Endothelial cell of umbilical vein (primary cell): ENCODE results near the gene TRMT44. TPM values are rescaled to one million over a fixed set of nuclear protein-coding genes. Genes with fewer than 3 reads are reported as not detected.

ENCODE experiments used
- BruUV-seq: library from RNA; stranded (reverse); fragments of 400-500 nt; replicated peaks from 2 replicates; lab custom pipeline; 2021; lab: Mats Ljungman, UMichigan
- CTCF ChIA-PET: fragments of 300-600, 350-600 bp; sonication (Branson Sonifier 250); formaldehyde crosslinking; loops from one replicate; lab custom pipeline; 2021; ENCODE audit warnings: antibody characterized with exemption, inconsistent platforms; lab: Charles Lee
- POLR2A ChIA-PET: fragments of 300-600, 350-600 bp; sonication (Branson Sonifier 250); formaldehyde crosslinking; loops from one replicate; lab custom pipeline; 2021; ENCODE audit warnings: antibody characterized with exemption, inconsistent platforms; lab: Charles Lee
- DNase-seq: peaks from one replicate; pipeline ENCODE4 v3.0.0-alpha.2; 2011; ENCODE audit warnings: low read depth, low spot score
- FAIRE-seq: peaks from 2 replicates; lab custom pipeline; 2011; peaks lifted over from hg19 to GRCh38; lab: Jason Lieb, UNC
- H2AFZ ChIP-seq: 2 replicates; pipeline ENCODE4 v1.6.0; 2012; ENCODE audit warnings: low read depth, low read length, control low read depth, inconsistent platforms
- H3K27ac ChIP-seq: 2 replicates; pipeline ENCODE4 v1.5.1; 2011; ENCODE audit warnings: low read depth, mild to moderate bottlenecking, control low read depth, low read length, moderate library complexity; ENCODE audit not compliant: insufficient read depth
- H3K27me3 ChIP-seq, 2 experiments: 2 replicates each; pipeline versions ENCODE4 v1.6.0 to v1.6.1; 2011; ENCODE audit warnings: low read length in 2 of 2, mixed read lengths in 1 of 2; ENCODE audit not compliant: control insufficient read depth in 2 of 2, insufficient read depth in 2 of 2
- H3K36me3 ChIP-seq, 2 experiments: 2 replicates in 1 of 2; 3 replicates in 1 of 2; pipeline ENCODE4 v1.5.1; 2011; ENCODE audit warnings: low read length in 2 of 2, mild to moderate bottlenecking in 1 of 2, moderate library complexity in 1 of 2; ENCODE audit not compliant: control insufficient read depth in 2 of 2, insufficient read depth in 2 of 2; ENCODE audit errors: extremely low read depth in 1 of 2
- H3K4me1 ChIP-seq: 3 replicates; pipeline ENCODE4 v1.5.1; 2011; ENCODE audit warnings: mild to moderate bottlenecking, low read length; ENCODE audit not compliant: control insufficient read depth, insufficient read depth; ENCODE audit errors: extremely low read depth
- H3K4me2 ChIP-seq: 2 replicates; pipeline ENCODE4 v1.6.1; 2011; ENCODE audit warnings: low read length, control low read depth, mixed read lengths; ENCODE audit not compliant: insufficient read depth
- H3K4me3 ChIP-seq, 3 experiments: fragments of 200-600 bp in 1 of 3; sonication (generic), shearing (Covaris generic) in 1 of 3; replicated peaks in 1 of 3; 2 replicates each; pipeline ENCODE4 v1.5.1; 2011 to 2016; ENCODE audit warnings: control low read depth in 3 of 3, low read length in 3 of 3, mild to moderate bottlenecking in 2 of 3, inconsistent platforms in 1 of 3, low read depth in 1 of 3, moderate library complexity in 1 of 3; ENCODE audit not compliant: insufficient read depth in 1 of 3
- H3K79me2 ChIP-seq: 2 replicates; pipeline ENCODE4 v1.6.0; 2012; ENCODE audit warnings: low read length, inconsistent platforms; ENCODE audit not compliant: control insufficient read depth, insufficient read depth
- H3K9ac ChIP-seq: replicated peaks from 2 replicates; pipeline ENCODE3; 2011; ENCODE audit warnings: low read length, control low read depth; ENCODE audit not compliant: insufficient read depth; ENCODE audit errors: extremely low read depth
- H3K9me1 ChIP-seq: replicated peaks from 3 replicates; pipeline ENCODE4 v1.6.0; 2011; ENCODE audit warnings: mild to moderate bottlenecking, low read length; ENCODE audit not compliant: control insufficient read depth, insufficient read depth; ENCODE audit errors: extremely low read depth
- H3K9me3 ChIP-seq: replicated peaks from 2 replicates; pipeline ENCODE4 v1.5.1; 2012; ENCODE audit warnings: low read length, inconsistent platforms; ENCODE audit not compliant: control insufficient read depth, insufficient read depth
- H4K20me1 ChIP-seq: replicated peaks from 2 replicates; pipeline ENCODE3; 2011; ENCODE audit warnings: mild to moderate bottlenecking, low read length; ENCODE audit not compliant: control insufficient read depth, insufficient read depth; ENCODE audit errors: extremely low read depth
- EZH2 ChIP-seq: IDR thresholded peaks from 2 replicates; pipeline ENCODE4 v1.6.1; 2012; ENCODE audit warnings: borderline replicate concordance, low read depth, mild to moderate bottlenecking, moderate library complexity, low read length, inconsistent platforms; ENCODE audit not compliant: severe bottlenecking
- FOS ChIP-seq: IDR thresholded peaks from 2 replicates; pipeline ENCODE4 v1.6.1; 2011; ENCODE audit warnings: mild to moderate bottlenecking, low read length, moderate library complexity, borderline replicate concordance; ENCODE audit not compliant: insufficient read depth
- GATA2 ChIP-seq: IDR thresholded peaks from 2 replicates; pipeline ENCODE4 v1.7.0; 2011; ENCODE audit warnings: low read depth, mild to moderate bottlenecking, moderate library complexity, mixed read lengths, low read length; ENCODE audit not compliant: insufficient read length, insufficient read depth
- JUN ChIP-seq: IDR thresholded peaks from 2 replicates; pipeline ENCODE4 v1.6.1; 2011; ENCODE audit warnings: borderline replicate concordance, low read depth; ENCODE audit not compliant: insufficient read length, insufficient read depth
- POLR2A ChIP-seq: IDR thresholded peaks from 2 replicates; pipeline ENCODE4 v1.6.1; 2012; ENCODE audit warnings: low read depth, mild to moderate bottlenecking, control low read depth, low read length
- dilution Hi-C: fragments of 300-500 bp; cut with MboI; formaldehyde crosslinking; loops from one replicate; pipeline ENCODE4 v1.15.0; 2019; ENCODE audit warnings: low sequenced_read_pairs; ENCODE audit not compliant: extremely low pct_ligation_motif_present
- intact Hi-C: fragments of 100-400 bp; cut with micrococcal nuclease; formaldehyde crosslinking; loops from one replicate; pipeline ENCODE4 v1.10.0; 2022
- polyA plus RNA-seq, 4 experiments: library from polyadenylated mRNA; depleted of rRNA in 3 of 4; stranded (reverse) in 3 of 4; unstranded in 1 of 4; fragments of >200 nt; gene quantifications; 2 replicates each; pipeline versions ENCODE4 v1.2.1 to v1.2.3, GENCODE V29; 2011 to 2012; ENCODE audit warnings: missing spikeins in 1 of 4
- total RNA-seq: library from RNA; stranded (reverse); gene quantifications from 2 replicates; pipeline ENCODE4 v1.2.3, GENCODE V29; 2021
- TF ChIP-seq, protein P1 (sequence below), 2 donors: IDR thresholded peaks; 1 replicate in 1 of 2; 2 replicates in 1 of 2; pipeline ENCODE4 v1.5.1; 2011; ENCODE audit warnings: low read length in 2 of 2, mild to moderate bottlenecking in 2 of 2, moderate library complexity in 2 of 2, control low read depth in 1 of 2, inconsistent platforms in 1 of 2, low read depth in 1 of 2; ENCODE audit not compliant: insufficient read depth in 1 of 2; ENCODE audit errors: extremely low read depth in 1 of 2

Gene TRMT44
- total and polyA plus RNA-seq, 2 donors (not counting 3 experiments of a cell fraction or from before 2014, with no cell fraction given), result 10.4 to 17.3 TPM

GRCh38 chr4:8523175-8523574, 82.6 kb downstream of the TRMT44 start:
- Histone ChIP-seq H3K4me2 (no peak overlapping the region), H4K20me1 (no peaks in the 10 kb centered on the region), H3K4me1 (no peaks in the 10 kb centered on the region), H3K27ac (no peak overlapping the region), H3K9me1 (no peaks in the 10 kb centered on the region), H3K27me3 (no peaks in the 10 kb centered on the region), H3K79me2 (no peaks in the 10 kb centered on the region), H3K9ac (no peak overlapping the region), H3K4me3 (no peak overlapping the region), H2AFZ (no peak overlapping the region), H3K36me3 (no peaks in the 10 kb centered on the region), H3K9me3 (no peaks in the 10 kb centered on the region)
- intact Hi-C loops (no loop called here), dilution Hi-C loops (no loop called here)
- CTCF ChIA-PET, result no interaction called here
- DNase-seq (no peak), FAIRE-seq (no peak)
- POLR2A ChIA-PET, result no interaction called here
- no TSS peak for BruUV-seq
- TF ChIP-seq EZH2 (no peak), GATA2 (no peak), FOS (no peak), POLR2A (no peak), JUN (no peak)
- TF ChIP-seq, protein P1, sequence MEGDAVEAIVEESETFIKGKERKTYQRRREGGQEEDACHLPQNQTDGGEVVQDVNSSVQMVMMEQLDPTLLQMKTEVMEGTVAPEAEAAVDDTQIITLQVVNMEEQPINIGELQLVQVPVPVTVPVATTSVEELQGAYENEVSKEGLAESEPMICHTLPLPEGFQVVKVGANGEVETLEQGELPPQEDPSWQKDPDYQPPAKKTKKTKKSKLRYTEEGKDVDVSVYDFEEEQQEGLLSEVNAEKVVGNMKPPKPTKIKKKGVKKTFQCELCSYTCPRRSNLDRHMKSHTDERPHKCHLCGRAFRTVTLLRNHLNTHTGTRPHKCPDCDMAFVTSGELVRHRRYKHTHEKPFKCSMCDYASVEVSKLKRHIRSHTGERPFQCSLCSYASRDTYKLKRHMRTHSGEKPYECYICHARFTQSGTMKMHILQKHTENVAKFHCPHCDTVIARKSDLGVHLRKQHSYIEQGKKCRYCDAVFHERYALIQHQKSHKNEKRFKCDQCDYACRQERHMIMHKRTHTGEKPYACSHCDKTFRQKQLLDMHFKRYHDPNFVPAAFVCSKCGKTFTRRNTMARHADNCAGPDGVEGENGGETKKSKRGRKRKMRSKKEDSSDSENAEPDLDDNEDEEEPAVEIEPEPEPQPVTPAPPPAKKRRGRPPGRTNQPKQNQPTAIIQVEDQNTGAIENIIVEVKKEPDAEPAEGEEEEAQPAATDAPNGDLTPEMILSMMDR (IDR thresholded peaks at IDR 0.05; ENCODE audit: extremely low read depth in 1 of 2, insufficient read depth in 1 of 2, low read depth in 1 of 2, low read length in 2 of 2), result no peak

GRCh38 chr4:8523766-8524165, 83.2 kb downstream of the TRMT44 start:
- ChIA-PET POLR2A (no interaction called here), CTCF (no interaction called here)

More at GRCh38 chr4:8523766-8524165, 83.2 kb downstream of the TRMT44 start:
- FAIRE-seq, result no peak
- TF ChIP-seq GATA2, result no peak
- no peak for TF ChIP-seq EZH2
- TF ChIP-seq, protein P1 (IDR thresholded peaks at IDR 0.05; ENCODE audit: extremely low read depth in 1 of 2, insufficient read depth in 1 of 2, low read depth in 1 of 2, low read length in 2 of 2), result no peak
- TF ChIP-seq FOS, result no peak
- Histone ChIP-seq H3K27me3 (no peaks in the 10 kb centered on the region), H3K36me3 (no peaks in the 10 kb centered on the region), H3K9ac (no peak overlapping the region), H2AFZ (no peak overlapping the region), H3K79me2 (no peaks in the 10 kb centered on the region), H3K9me3 (no peaks in the 10 kb centered on the region), H3K4me3 (no peak overlapping the region), H3K27ac (no peak overlapping the region), H3K4me1 (no peaks in the 10 kb centered on the region), H4K20me1 (no peaks in the 10 kb centered on the region), H3K4me2 (no peak overlapping the region), H3K9me1 (no peaks in the 10 kb centered on the region)
- no peak for DNase-seq
- BruUV-seq, result no TSS peak
- dilution Hi-C loops (no loop called here), intact Hi-C loops (no loop called here)
